ENCODE results near the gene PTPRZ1. TPM values are rescaled to one million over a fixed set of nuclear protein-coding genes. Genes with fewer than 3 reads are reported as not detected.

The PTPRZ1 gene
- total and polyA plus RNA-seq, 2 donors: 0.47 to 1.0 TPM

DNA sequence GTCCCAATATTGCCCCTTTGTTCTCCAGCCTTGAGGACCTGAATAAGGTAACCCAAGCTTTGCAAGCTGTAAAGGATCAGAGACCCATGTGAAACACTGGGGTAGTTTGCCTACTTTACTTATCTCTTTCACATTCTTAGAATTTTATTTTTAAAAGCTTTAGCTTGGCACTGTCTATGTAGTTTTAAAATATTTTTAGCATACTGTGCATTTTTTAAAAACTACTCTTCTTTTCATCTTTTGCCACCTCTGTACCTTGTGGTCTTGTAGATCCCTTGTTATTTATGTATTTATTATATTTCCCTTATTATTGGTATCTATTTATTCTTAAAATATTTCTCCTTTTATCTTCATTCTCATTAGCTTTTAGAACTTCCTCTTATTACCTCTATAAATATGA lies 12.0 kb upstream of the PTPRZ1 start:
- Histone ChIP-seq H3K9me3 (ENCODE audit: control insufficient read depth in 2 of 2, insufficient read depth in 1 of 2, low read length in 1 of 2) (no peaks in the 10 kb centered on the region), H3K27me3 (ENCODE audit: control insufficient read depth in 2 of 2, insufficient read depth in 1 of 2, low read length in 1 of 2) (no peaks in the 10 kb centered on the region), H3K4me1 (ENCODE audit: control insufficient read depth in 2 of 2, insufficient read depth in 2 of 2, low read length in 2 of 2) (no peaks in the 10 kb centered on the region), H3K36me3 (ENCODE audit: control insufficient read depth in 2 of 2, insufficient read depth in 2 of 2, low read length in 1 of 2) (no peaks in the 10 kb centered on the region), H3K27ac (ENCODE audit: low read depth in 1 of 2, low read length in 1 of 2) (no peak overlapping the region), H3K4me3 (ENCODE audit: low read length in 2 of 2) (no peak overlapping the region)
- DNase-seq (ENCODE audit: low read depth in 6 of 9, low spot score in 9 of 9): no peak

DNA sequence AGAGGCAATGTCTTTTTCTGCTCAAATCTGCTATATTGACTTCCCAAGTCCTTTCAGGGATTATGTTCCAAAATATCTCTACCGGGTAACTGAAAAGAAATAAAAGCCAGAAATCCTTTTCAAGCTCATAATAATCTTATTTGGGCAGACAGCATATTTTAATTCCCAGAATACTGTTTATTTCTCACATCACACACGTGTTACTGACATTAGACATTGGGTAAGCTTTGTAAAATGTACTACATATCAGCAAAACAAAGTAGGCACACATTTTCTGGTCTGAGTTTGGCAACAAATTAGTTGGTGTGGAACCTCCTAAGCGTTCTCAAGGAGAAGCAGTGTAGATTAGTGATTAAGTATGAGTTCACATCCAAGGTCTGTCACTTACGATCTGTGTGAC lies 10.4 kb upstream of the PTPRZ1 start:
- Histone ChIP-seq H3K27me3 (ENCODE audit: control insufficient read depth in 2 of 2, insufficient read depth in 1 of 2, low read length in 1 of 2) (no peaks in the 10 kb centered on the region), H3K27ac (ENCODE audit: low read depth in 1 of 2, low read length in 1 of 2) (no peak overlapping the region), H3K36me3 (ENCODE audit: control insufficient read depth in 2 of 2, insufficient read depth in 2 of 2, low read length in 1 of 2) (no peaks in the 10 kb centered on the region), H3K4me3 (ENCODE audit: low read length in 2 of 2) (no peak overlapping the region), H3K9me3 (ENCODE audit: control insufficient read depth in 2 of 2, insufficient read depth in 1 of 2, low read length in 1 of 2) (no peaks in the 10 kb centered on the region), H3K4me1 (ENCODE audit: control insufficient read depth in 2 of 2, insufficient read depth in 2 of 2, low read length in 2 of 2) (no peaks in the 10 kb centered on the region)
- WGBS: 83% methylated on average over 4 of the region's 4 CpGs
- DNase-seq (ENCODE audit: low read depth in 6 of 9, low spot score in 9 of 9): no peak

DNA sequence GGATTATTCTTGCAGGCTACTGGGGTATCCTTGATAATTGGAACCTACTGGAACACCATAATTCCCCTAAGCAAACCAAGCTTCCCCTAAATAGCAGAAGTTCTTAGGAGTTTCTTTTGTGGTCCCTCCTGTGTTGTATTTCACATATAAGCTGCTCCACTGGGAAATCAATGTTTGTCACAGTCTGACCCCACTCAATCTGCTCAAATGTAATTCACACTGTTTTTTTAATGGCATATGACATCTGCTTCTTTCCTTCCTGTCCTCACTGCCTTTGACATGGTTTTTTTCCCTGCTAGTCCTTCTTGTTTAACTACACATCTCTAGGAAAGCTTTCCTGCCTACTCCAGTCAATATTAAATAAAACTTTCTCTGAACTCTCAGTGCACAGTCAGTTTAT lies 1.8 kb upstream of the PTPRZ1 start:
- Histone ChIP-seq H3K9me3 (ENCODE audit: control insufficient read depth in 2 of 2, insufficient read depth in 1 of 2, low read length in 1 of 2) (no peaks in the 10 kb centered on the region), H3K4me1 (ENCODE audit: control insufficient read depth in 2 of 2, insufficient read depth in 2 of 2, low read length in 2 of 2) (no peaks in the 10 kb centered on the region), H3K4me3 (ENCODE audit: low read length in 2 of 2) (no peak overlapping the region), H3K27ac (ENCODE audit: low read depth in 1 of 2, low read length in 1 of 2) (no peak overlapping the region), H3K27me3 (ENCODE audit: control insufficient read depth in 2 of 2, insufficient read depth in 1 of 2, low read length in 1 of 2) (peaks cover 26 to 29% of the 10 kb centered on the region in 2 donors), H3K36me3 (ENCODE audit: control insufficient read depth in 2 of 2, insufficient read depth in 2 of 2, low read length in 1 of 2) (no peaks in the 10 kb centered on the region)
- DNase-seq (ENCODE audit: low read depth in 6 of 9, low spot score in 9 of 9): no peak

DNA sequence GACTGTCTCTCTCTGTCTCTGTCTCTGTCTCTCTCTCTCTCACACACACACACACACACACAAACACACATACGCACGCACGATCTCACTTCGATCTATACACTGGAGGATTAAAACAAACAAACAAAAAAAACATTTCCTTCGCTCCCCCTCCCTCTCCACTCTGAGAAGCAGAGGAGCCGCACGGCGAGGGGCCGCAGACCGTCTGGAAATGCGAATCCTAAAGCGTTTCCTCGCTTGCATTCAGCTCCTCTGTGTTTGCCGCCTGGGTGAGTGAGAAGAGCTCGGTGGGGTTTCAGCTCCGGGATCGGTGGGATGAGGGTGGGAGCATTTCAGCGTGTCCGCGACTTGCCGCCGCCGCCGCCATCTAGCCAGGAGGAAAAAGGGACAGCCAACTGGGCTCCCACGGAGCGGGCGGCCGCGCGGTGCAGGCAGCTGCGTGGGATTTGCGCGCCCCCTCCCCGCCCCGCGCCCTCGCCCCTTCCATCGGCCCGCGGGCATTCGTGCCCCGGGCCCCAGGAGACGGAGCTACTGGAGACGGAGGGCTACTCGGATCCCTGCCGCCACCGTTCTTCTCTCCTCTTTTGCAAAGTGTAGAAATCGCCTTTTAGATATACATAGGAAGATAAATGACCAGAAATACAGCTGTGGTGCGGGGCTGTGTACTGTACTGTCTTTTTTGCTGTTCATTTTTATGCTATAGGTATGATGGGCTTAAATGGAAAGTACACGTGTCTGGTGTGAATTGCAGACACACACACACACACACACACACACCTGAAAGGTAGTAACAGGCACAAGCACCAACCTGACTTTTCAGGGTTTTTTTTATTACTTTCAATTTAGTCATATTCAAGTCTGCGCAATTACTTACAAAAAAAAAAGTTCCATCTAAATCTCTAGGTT lies 581 bp downstream of the PTPRZ1 start:
- no peaks in the 10 kb centered on the region for H3K9me3 ChIP-seq (ENCODE audit: control insufficient read depth in 2 of 2, insufficient read depth in 1 of 2, low read length in 1 of 2)
- no peaks in the 10 kb centered on the region for H3K4me1 ChIP-seq (ENCODE audit: control insufficient read depth in 2 of 2, insufficient read depth in 2 of 2, low read length in 2 of 2)
- peaks cover 26 to 29% of the 10 kb centered on the region in 2 donors for H3K27me3 ChIP-seq (ENCODE audit: control insufficient read depth in 2 of 2, insufficient read depth in 1 of 2, low read length in 1 of 2)
- H3K4me3 ChIP-seq (ENCODE audit: low read length in 2 of 2): peak overlapping the region; percentile 14 to 26
- WGBS: 3% methylated on average over 51 of the region's 51 CpGs
- H3K27ac ChIP-seq (ENCODE audit: low read depth in 1 of 2, low read length in 1 of 2): no peak overlapping the region
- H3K36me3 ChIP-seq (ENCODE audit: control insufficient read depth in 2 of 2, insufficient read depth in 2 of 2, low read length in 1 of 2): no peaks in the 10 kb centered on the region
- no peak for DNase-seq (ENCODE audit: low read depth in 6 of 9, low spot score in 9 of 9)

DNA sequence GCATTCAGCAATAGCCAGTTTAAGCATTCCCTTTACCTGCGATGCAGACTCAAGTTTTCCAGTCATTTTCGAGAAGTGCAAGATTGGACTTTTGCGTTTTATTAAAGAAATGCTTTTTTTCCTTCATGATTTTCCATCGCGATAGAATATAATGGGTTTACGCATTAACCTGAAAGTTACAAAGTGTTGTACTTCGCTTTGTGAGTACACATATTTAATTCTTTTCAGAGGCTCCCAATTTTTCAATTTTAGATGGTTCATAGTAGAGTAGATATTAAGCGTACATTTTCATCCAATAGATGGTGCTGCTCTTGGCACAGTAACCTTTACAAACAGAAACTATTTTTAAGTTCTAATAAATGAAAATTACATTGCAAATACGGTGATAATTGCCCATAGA lies 1.3 kb downstream of the PTPRZ1 start:
- H3K36me3 ChIP-seq (ENCODE audit: control insufficient read depth in 2 of 2, insufficient read depth in 2 of 2, low read length in 1 of 2): no peaks in the 10 kb centered on the region
- no peak overlapping the region for H3K27ac ChIP-seq (ENCODE audit: low read depth in 1 of 2, low read length in 1 of 2)
- H3K4me3 ChIP-seq (ENCODE audit: low read length in 2 of 2): no peak overlapping the region
- DNase-seq (ENCODE audit: low read depth in 6 of 9, low spot score in 9 of 9): no peak
- peaks cover 26 to 29% of the 10 kb centered on the region in 2 donors for H3K27me3 ChIP-seq (ENCODE audit: control insufficient read depth in 2 of 2, insufficient read depth in 1 of 2, low read length in 1 of 2)
- H3K9me3 ChIP-seq (ENCODE audit: control insufficient read depth in 2 of 2, insufficient read depth in 1 of 2, low read length in 1 of 2): no peaks in the 10 kb centered on the region
- H3K4me1 ChIP-seq (ENCODE audit: control insufficient read depth in 2 of 2, insufficient read depth in 2 of 2, low read length in 2 of 2): no peaks in the 10 kb centered on the region
- 18% methylated on average over 9 of the region's 9 CpGs for WGBS

DNA sequence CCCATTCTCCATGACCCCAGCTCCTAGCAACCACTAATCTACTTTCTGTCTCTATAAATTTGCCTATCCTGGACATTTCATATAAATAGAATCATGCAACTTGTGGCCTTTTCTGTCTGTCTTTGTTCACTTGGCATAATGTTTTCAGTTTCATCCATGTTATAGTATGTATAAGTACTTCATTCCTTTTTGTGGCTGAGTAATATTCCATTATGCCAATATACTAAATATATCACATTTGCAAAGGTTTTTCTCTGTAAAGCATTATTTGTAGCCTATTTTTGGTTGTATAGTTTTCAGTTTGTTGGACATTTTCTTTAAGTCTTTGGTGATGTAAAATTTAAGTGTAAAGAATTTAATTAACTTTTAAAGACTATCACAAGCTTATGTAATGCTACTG lies 2.2 kb downstream of the PTPRZ1 start:
- DNase-seq (ENCODE audit: low read depth in 6 of 9, low spot score in 9 of 9): no peak
- no peak overlapping the region for H3K4me3 ChIP-seq (ENCODE audit: low read length in 2 of 2)
- no peaks in the 10 kb centered on the region for H3K4me1 ChIP-seq (ENCODE audit: control insufficient read depth in 2 of 2, insufficient read depth in 2 of 2, low read length in 2 of 2)
- no peak overlapping the region for H3K27ac ChIP-seq (ENCODE audit: low read depth in 1 of 2, low read length in 1 of 2)
- no peaks in the 10 kb centered on the region for H3K9me3 ChIP-seq (ENCODE audit: control insufficient read depth in 2 of 2, insufficient read depth in 1 of 2, low read length in 1 of 2)
- H3K27me3 ChIP-seq (ENCODE audit: control insufficient read depth in 2 of 2, insufficient read depth in 1 of 2, low read length in 1 of 2): peaks cover 26 to 29% of the 10 kb centered on the region in 2 donors
- no peaks in the 10 kb centered on the region for H3K36me3 ChIP-seq (ENCODE audit: control insufficient read depth in 2 of 2, insufficient read depth in 2 of 2, low read length in 1 of 2)

DNA sequence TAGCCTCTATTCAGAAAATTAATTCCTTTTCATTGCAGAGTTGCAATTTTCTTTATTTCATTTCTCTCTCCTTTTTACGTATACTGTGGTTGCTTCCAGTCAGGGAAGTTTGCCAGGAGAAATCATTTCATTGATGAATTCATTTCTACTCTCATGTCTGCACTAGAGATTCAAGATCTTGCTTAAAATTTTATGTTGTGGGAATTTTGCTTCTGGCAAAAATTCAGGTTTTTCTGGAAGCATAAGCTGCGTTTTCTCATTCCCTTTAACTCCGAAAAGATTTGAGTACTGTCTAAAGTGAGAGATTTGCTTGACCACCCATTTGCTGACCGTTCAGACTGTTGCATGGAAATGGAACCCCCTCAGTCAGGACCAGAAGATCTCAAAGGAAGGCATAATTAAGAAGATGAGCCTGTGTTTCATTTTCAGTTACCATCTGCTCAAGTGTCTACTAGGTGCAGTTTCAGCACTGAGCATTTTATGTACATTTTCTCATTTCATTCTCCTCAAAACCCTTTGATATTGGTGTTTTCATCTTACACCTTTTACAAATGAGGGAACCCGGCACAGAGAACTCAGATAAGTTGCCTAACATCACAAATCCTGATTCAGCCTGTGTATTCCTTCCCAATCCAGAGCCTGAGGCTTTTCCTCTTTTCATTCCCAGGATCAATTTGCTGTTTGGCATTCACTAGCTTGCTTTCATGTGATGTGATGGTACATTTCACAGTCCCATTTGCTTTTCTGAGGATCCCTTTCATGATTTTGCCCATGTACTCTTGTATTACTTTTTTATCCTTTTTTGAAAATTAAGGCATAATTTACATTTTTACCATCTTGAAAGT lies 3.9 kb downstream of the PTPRZ1 start:
- 84% methylated on average over 5 of the region's 5 CpGs for WGBS
- H3K4me1 ChIP-seq (ENCODE audit: control insufficient read depth in 2 of 2, insufficient read depth in 2 of 2, low read length in 2 of 2): no peaks in the 10 kb centered on the region
- DNase-seq (ENCODE audit: low read depth in 6 of 9, low spot score in 9 of 9): no peak
- no peak overlapping the region for H3K4me3 ChIP-seq (ENCODE audit: low read length in 2 of 2)
- H3K9me3 ChIP-seq (ENCODE audit: control insufficient read depth in 2 of 2, insufficient read depth in 1 of 2, low read length in 1 of 2): no peaks in the 10 kb centered on the region
- H3K36me3 ChIP-seq (ENCODE audit: control insufficient read depth in 2 of 2, insufficient read depth in 2 of 2, low read length in 1 of 2): no peaks in the 10 kb centered on the region
- no peak overlapping the region for H3K27ac ChIP-seq (ENCODE audit: low read depth in 1 of 2, low read length in 1 of 2)
- H3K27me3 ChIP-seq (ENCODE audit: control insufficient read depth in 2 of 2, insufficient read depth in 1 of 2, low read length in 1 of 2): peaks cover 23 to 28% of the 10 kb centered on the region in 2 donors

DNA sequence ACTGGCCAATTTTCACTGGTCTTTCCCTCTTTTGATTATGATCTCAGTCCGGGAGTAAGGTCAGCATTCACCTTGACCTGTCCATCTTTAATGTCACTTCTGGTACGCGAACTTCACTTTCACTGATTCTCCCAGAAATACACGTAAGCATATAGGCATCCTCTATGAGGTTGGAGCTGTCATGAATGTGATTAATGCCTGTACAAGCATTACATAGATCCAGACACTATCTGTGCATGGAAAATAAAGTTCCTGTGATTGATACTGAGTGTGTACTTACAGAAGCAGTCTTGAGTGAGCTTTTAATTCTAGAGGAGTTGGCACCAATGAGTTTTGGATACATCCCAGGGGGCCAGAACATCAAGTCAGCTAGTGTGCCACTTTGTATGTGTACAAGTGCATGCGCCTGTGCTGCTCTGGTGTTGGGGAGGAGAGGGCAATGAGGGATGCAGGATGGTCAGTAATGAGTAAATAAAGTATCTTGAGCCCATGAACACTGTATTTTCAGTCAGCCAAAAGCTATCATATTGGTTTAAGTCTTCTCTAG lies 6.0 kb downstream of the PTPRZ1 start:
- H3K9me3 ChIP-seq (ENCODE audit: control insufficient read depth in 2 of 2, insufficient read depth in 1 of 2, low read length in 1 of 2): no peaks in the 10 kb centered on the region
- H3K4me1 ChIP-seq (ENCODE audit: control insufficient read depth in 2 of 2, insufficient read depth in 2 of 2, low read length in 2 of 2): no peaks in the 10 kb centered on the region
- no peak for DNase-seq (ENCODE audit: low read depth in 6 of 9, low spot score in 9 of 9)
- H3K36me3 ChIP-seq (ENCODE audit: control insufficient read depth in 2 of 2, insufficient read depth in 2 of 2, low read length in 1 of 2): no peaks in the 10 kb centered on the region
- H3K27me3 ChIP-seq (ENCODE audit: control insufficient read depth in 2 of 2, insufficient read depth in 1 of 2, low read length in 1 of 2): peaks cover 8% of the 10 kb centered on the region in 2 donors
- H3K27ac ChIP-seq (ENCODE audit: low read depth in 1 of 2, low read length in 1 of 2): no peak overlapping the region
- H3K4me3 ChIP-seq (ENCODE audit: low read length in 2 of 2): no peak overlapping the region
- 89% methylated on average over 5 of the region's 5 CpGs for WGBS

DNA sequence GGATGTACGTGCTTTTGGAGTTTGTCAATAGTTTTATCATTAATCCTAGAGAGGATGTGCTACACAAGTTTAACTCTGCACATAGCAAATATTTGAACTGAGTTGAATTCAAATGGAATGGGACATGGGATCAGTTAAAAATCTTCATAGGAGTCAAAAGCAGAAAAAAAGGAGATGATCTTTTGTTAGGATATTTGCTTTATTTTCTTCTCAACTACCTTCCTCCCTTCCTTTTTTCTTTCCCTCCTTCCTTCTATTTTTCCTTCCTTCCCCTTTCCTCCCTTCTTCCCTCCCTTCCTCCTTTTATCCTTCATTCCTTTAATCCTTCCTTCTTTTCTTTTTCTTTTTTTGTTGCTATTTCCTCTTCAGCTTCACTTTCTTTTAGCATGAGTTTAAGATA lies 6.6 kb downstream of the PTPRZ1 start:
- Histone ChIP-seq H3K9me3 (ENCODE audit: control insufficient read depth in 2 of 2, insufficient read depth in 1 of 2, low read length in 1 of 2) (no peaks in the 10 kb centered on the region), H3K4me1 (ENCODE audit: control insufficient read depth in 2 of 2, insufficient read depth in 2 of 2, low read length in 2 of 2) (no peaks in the 10 kb centered on the region), H3K27ac (ENCODE audit: low read depth in 1 of 2, low read length in 1 of 2) (no peak overlapping the region), H3K27me3 (ENCODE audit: control insufficient read depth in 2 of 2, insufficient read depth in 1 of 2, low read length in 1 of 2) (peaks cover 2 to 3% of the 10 kb centered on the region in 2 donors), H3K4me3 (ENCODE audit: low read length in 2 of 2) (no peak overlapping the region), H3K36me3 (ENCODE audit: control insufficient read depth in 2 of 2, insufficient read depth in 2 of 2, low read length in 1 of 2) (no peaks in the 10 kb centered on the region)
- WGBS: 77% methylated on average over 1 of the region's 1 CpG
- DNase-seq (ENCODE audit: low read depth in 6 of 9, low spot score in 9 of 9): no peak
